ENCODE data around the gene ZNG1A. TPM values are rescaled to one million over a fixed set of nuclear protein-coding genes. Genes with fewer than 3 reads are reported as not detected.
"Not testable (repeated sequence)": the region's sequence is repeated elsewhere in the genome, so short reads cannot be mapped to it uniquely, and the experiment has no call there.

The ZNG1A gene
- total and polyA plus RNA-seq, 2 donors (not counting 1 experiment from before 2014, with no cell fraction given), result 17.7 to 32.3 TPM

GRCh38 chr9:214351-214647 lies 35.4 kb upstream of the ZNG1A start:
- no peak overlapping the region for H3K27ac ChIP-seq (ENCODE audit: insufficient read depth, low read length)
- no peaks in the 10 kb centered on the region for H4K20me1 ChIP-seq (ENCODE audit: control insufficient read depth, extremely low read depth, insufficient read depth, low read length)
- H3K9ac ChIP-seq (ENCODE audit: insufficient read depth, low read length), result no peak overlapping the region
- H3K27me3 ChIP-seq (ENCODE audit: control insufficient read depth, insufficient read depth, low read length), result peaks cover 14% of the 10 kb centered on the region
- H3K36me3 ChIP-seq (ENCODE audit: control insufficient read depth, insufficient read depth, low read length), result no peaks in the 10 kb centered on the region
- H3K4me3 ChIP-seq (replicated peaks in 1 of 4; ENCODE audit: control extremely low read depth in 1 of 4, insufficient read depth in 1 of 4, low read depth in 3 of 4, low read length in 4 of 4), result peak overlapping the region in 1 of 4 experiments; percentile 47
- TF ChIP-seq EZH2 (IDR thresholded peaks at IDR 0.05; ENCODE audit: low read length, missing control alignments) (no peak), CTCF (conservative IDR thresholded peaks at IDR 0.05 in 1 of 2, IDR thresholded peaks at IDR 0.05 in 1 of 2; ENCODE audit: low read depth in 1 of 2, low read length in 2 of 2) (no peak)
- H2AFZ ChIP-seq (ENCODE audit: low read length), result no peak overlapping the region
- DNase-seq (ENCODE audit: low read depth in 2 of 2), result no peak
- no peaks in the 10 kb centered on the region for H3K9me3 ChIP-seq (ENCODE audit: control insufficient read depth, insufficient read depth, low read depth, low read length)
- peak overlapping the region; percentile 28 for H3K4me2 ChIP-seq (ENCODE audit: extremely low read depth, insufficient read depth, low read length)
- no peaks in the 10 kb centered on the region for H3K79me2 ChIP-seq (ENCODE audit: control insufficient read depth, insufficient read depth, low read length)
- H3K4me1 ChIP-seq (ENCODE audit: control insufficient read depth, extremely low read depth, insufficient read depth, low read length), result no peaks in the 10 kb centered on the region

- H3K27me3 ChIP-seq (ENCODE audit: control insufficient read depth, insufficient read depth, low read length), result peaks cover 14% of the 10 kb centered on the region
- H4K20me1 ChIP-seq (ENCODE audit: control insufficient read depth, extremely low read depth, insufficient read depth, low read length); H3K9me3 ChIP-seq (ENCODE audit: control insufficient read depth, insufficient read depth, low read depth, low read length); H3K4me2 ChIP-seq (ENCODE audit: extremely low read depth, insufficient read depth, low read length); H2AFZ ChIP-seq (ENCODE audit: low read length); H3K36me3 ChIP-seq (ENCODE audit: control insufficient read depth, insufficient read depth, low read length); H3K4me1 ChIP-seq (ENCODE audit: control insufficient read depth, extremely low read depth, insufficient read depth, low read length); H3K4me3 ChIP-seq (replicated peaks in 1 of 4; ENCODE audit: control extremely low read depth in 1 of 4, insufficient read depth in 1 of 4, low read depth in 3 of 4, low read length in 4 of 4); H3K9ac ChIP-seq (ENCODE audit: insufficient read depth, low read length); DNase-seq (ENCODE audit: low read depth in 2 of 2); H3K79me2 ChIP-seq (ENCODE audit: control insufficient read depth, insufficient read depth, low read length); H3K27ac ChIP-seq (ENCODE audit: insufficient read depth, low read length): not testable (repeated sequence)
These were observed 35.0 kb upstream of the ZNG1A start for GRCh38 chr9:213901-214300.

GRCh38 chr9:212297-212696 lies 33.4 kb upstream of the ZNG1A start:
- no peak overlapping the region for H2AFZ ChIP-seq (ENCODE audit: low read length)
- peaks cover 14% of the 10 kb centered on the region for H3K27me3 ChIP-seq (ENCODE audit: control insufficient read depth, insufficient read depth, low read length)
- no peak overlapping the region for H3K4me2 ChIP-seq (ENCODE audit: extremely low read depth, insufficient read depth, low read length)
- no peak for DNase-seq (ENCODE audit: low read depth in 2 of 2)
- no peak overlapping the region for H3K9ac ChIP-seq (ENCODE audit: insufficient read depth, low read length)
- H3K36me3 ChIP-seq (ENCODE audit: control insufficient read depth, insufficient read depth, low read length), result no peaks in the 10 kb centered on the region
- H3K27ac ChIP-seq (ENCODE audit: insufficient read depth, low read length), result no peak overlapping the region
- no peaks in the 10 kb centered on the region for H3K4me1 ChIP-seq (ENCODE audit: control insufficient read depth, extremely low read depth, insufficient read depth, low read length)
- H3K4me3 ChIP-seq (replicated peaks in 1 of 4; ENCODE audit: control extremely low read depth in 1 of 4, insufficient read depth in 1 of 4, low read depth in 3 of 4, low read length in 4 of 4), result no peak overlapping the region
- no peaks in the 10 kb centered on the region for H3K79me2 ChIP-seq (ENCODE audit: control insufficient read depth, insufficient read depth, low read length)
- TF ChIP-seq CTCF (conservative IDR thresholded peaks at IDR 0.05 in 1 of 2, IDR thresholded peaks at IDR 0.05 in 1 of 2; ENCODE audit: low read depth in 1 of 2, low read length in 2 of 2), result no peak
- no peak for TF ChIP-seq EZH2 (IDR thresholded peaks at IDR 0.05; ENCODE audit: low read length, missing control alignments)
- H3K9me3 ChIP-seq (ENCODE audit: control insufficient read depth, insufficient read depth, low read depth, low read length), result no peaks in the 10 kb centered on the region
- H4K20me1 ChIP-seq (ENCODE audit: control insufficient read depth, extremely low read depth, insufficient read depth, low read length), result no peaks in the 10 kb centered on the region

GRCh38 chr9:211557-211956 lies 32.7 kb upstream of the ZNG1A start:
- H3K4me2 ChIP-seq (ENCODE audit: extremely low read depth, insufficient read depth, low read length), result no peak overlapping the region
- no peaks in the 10 kb centered on the region for H3K4me1 ChIP-seq (ENCODE audit: control insufficient read depth, extremely low read depth, insufficient read depth, low read length)
- TF ChIP-seq CTCF (conservative IDR thresholded peaks at IDR 0.05 in 1 of 2, IDR thresholded peaks at IDR 0.05 in 1 of 2; ENCODE audit: low read depth in 1 of 2, low read length in 2 of 2), result no peak
- TF ChIP-seq EZH2 (IDR thresholded peaks at IDR 0.05; ENCODE audit: low read length, missing control alignments), result no peak
- no peaks in the 10 kb centered on the region for H3K9me3 ChIP-seq (ENCODE audit: control insufficient read depth, insufficient read depth, low read depth, low read length)
- no peaks in the 10 kb centered on the region for H3K36me3 ChIP-seq (ENCODE audit: control insufficient read depth, insufficient read depth, low read length)
- no peak for DNase-seq (ENCODE audit: low read depth in 2 of 2)
- no peak overlapping the region for H3K9ac ChIP-seq (ENCODE audit: insufficient read depth, low read length)
- H3K27me3 ChIP-seq (ENCODE audit: control insufficient read depth, insufficient read depth, low read length), result peaks cover 13% of the 10 kb centered on the region
- H4K20me1 ChIP-seq (ENCODE audit: control insufficient read depth, extremely low read depth, insufficient read depth, low read length), result no peaks in the 10 kb centered on the region
- H3K79me2 ChIP-seq (ENCODE audit: control insufficient read depth, insufficient read depth, low read length), result no peaks in the 10 kb centered on the region
- no peak overlapping the region for H3K4me3 ChIP-seq (replicated peaks in 1 of 4; ENCODE audit: control extremely low read depth in 1 of 4, insufficient read depth in 1 of 4, low read depth in 3 of 4, low read length in 4 of 4)
- H2AFZ ChIP-seq (ENCODE audit: low read length), result no peak overlapping the region
- H3K27ac ChIP-seq (ENCODE audit: insufficient read depth, low read length), result no peak overlapping the region

Measured in fibroblast of lung (primary cell).